Glutamatergic neuron (in vitro differentiated cells): Measurements from ENCODE around the gene SNX30. TPM values are rescaled to one million over a fixed set of nuclear protein-coding genes. Genes with fewer than 3 reads are reported as not detected.

Experiments
- DNase-seq: peaks from one replicate; pipeline ENCODE4 v3.0.0; 2022
- H3K27ac Mint-ChIP-seq: one replicate; pipeline ENCODE4 v1.8.0; 2020; ENCODE audit warnings: mild to moderate bottlenecking, mixed read lengths, inconsistent platforms; ENCODE audit not compliant: unreplicated experiment
- H3K27me3 Mint-ChIP-seq: one replicate; pipeline ENCODE4 v1.8.0; 2020; ENCODE audit warnings: mild to moderate bottlenecking, moderate library complexity, mixed read lengths, inconsistent platforms; ENCODE audit not compliant: unreplicated experiment
- H3K36me3 Mint-ChIP-seq: one replicate; pipeline ENCODE4 v1.8.0; 2020; ENCODE audit warnings: mild to moderate bottlenecking, mixed read lengths, inconsistent platforms; ENCODE audit not compliant: unreplicated experiment
- H3K4me1 Mint-ChIP-seq: one replicate; pipeline ENCODE4 v1.8.0; 2020; ENCODE audit warnings: mild to moderate bottlenecking, low read depth, mixed read lengths, inconsistent platforms; ENCODE audit not compliant: unreplicated experiment
- H3K4me3 Mint-ChIP-seq: one replicate; pipeline ENCODE4 v1.8.0; 2020; ENCODE audit warnings: mild to moderate bottlenecking, mixed read lengths, inconsistent platforms; ENCODE audit not compliant: unreplicated experiment
- H3K9me3 Mint-ChIP-seq: one replicate; pipeline ENCODE4 v1.8.0; 2020; ENCODE audit warnings: mild to moderate bottlenecking, moderate library complexity, mixed read lengths, inconsistent platforms; ENCODE audit not compliant: unreplicated experiment
- CTCF ChIP-seq: fragments of 200-600 bp; sonication (generic); IDR thresholded peaks from one replicate; pipeline ENCODE4 v1.5.0; 2021; ENCODE audit not compliant: partially characterized antibody, unreplicated experiment
- total RNA-seq: library from RNA; stranded (reverse); fragmentation: NEBNext Ultra II Directional; extraction: Animal tissue kit (Norgen Biotek cat#: 25700); gene quantifications from one replicate; pipeline ENCODE4 v1.2.1, GENCODE V29; 2021; ENCODE audit not compliant: unreplicated experiment

SNX30 gene
- total RNA-seq, 1 donor from 2014 or later: 41.7 TPM

DNA sequence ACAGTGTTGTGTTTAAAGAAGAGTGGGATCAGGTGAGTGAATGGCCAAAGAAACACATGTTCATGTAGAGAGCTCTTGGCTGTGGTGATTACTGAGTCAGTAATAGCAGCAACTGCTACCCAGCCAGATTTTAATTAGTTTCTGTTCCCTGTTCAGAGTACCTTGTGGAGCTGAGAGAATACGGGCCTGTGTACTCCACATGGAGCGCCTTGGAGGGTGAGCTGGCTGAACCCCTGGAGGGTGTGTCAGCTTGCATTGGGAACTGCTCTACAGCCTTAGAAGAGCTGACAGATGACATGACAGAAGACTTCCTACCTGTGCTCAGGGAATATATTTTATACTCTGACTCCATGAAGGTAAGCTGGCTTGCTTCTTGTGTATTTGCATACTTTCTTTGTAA lies 87.8 kb downstream of the SNX30 start:
- H3K36me3 Mint-ChIP-seq: peaks cover 18% of the 10 kb centered on the region
- H3K27me3 Mint-ChIP-seq: peaks cover 5% of the 10 kb centered on the region
- H3K9me3 Mint-ChIP-seq: no peaks in the 10 kb centered on the region
- no peak overlapping the region for H3K27ac Mint-ChIP-seq
- DNase-seq: no peak
- H3K4me1 Mint-ChIP-seq: peaks cover 3% of the 10 kb centered on the region
- H3K4me3 Mint-ChIP-seq: no peak overlapping the region
- no peak for TF ChIP-seq CTCF

DNA sequence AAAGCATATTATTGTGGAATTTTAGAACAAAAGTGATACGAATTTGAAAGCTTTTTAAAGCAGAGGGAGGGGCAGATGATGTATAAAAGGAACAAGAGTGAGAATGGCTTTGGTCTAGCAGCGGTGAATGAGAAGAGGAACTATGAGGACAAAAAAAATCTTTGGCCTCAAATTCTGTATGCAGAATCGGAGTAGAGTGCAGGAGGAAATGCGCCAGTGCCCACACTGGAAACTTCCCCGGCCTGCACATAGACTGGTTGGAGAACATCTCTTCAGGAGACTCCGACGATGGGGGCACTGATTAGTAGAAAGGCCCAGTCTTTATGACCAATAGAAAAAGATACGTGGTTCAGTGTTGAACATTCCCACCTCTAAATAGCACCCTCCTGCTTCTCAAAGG lies 88.8 kb downstream of the SNX30 start:
- H3K27ac Mint-ChIP-seq: no peak overlapping the region
- no peak for TF ChIP-seq CTCF

GRCh38 chr9:112841261-112841660 lies 90.7 kb downstream of the SNX30 start:
- H3K27me3 Mint-ChIP-seq: peaks cover 3% of the 10 kb centered on the region
- TF ChIP-seq CTCF: no peak
- H3K36me3 Mint-ChIP-seq: peaks cover 14% of the 10 kb centered on the region
- no peak for DNase-seq
- no peak overlapping the region for H3K4me3 Mint-ChIP-seq
- no peak overlapping the region for H3K27ac Mint-ChIP-seq
- H3K9me3 Mint-ChIP-seq: no peaks in the 10 kb centered on the region
- H3K4me1 Mint-ChIP-seq: peaks cover 3% of the 10 kb centered on the region

More for the DNA sequence above, 88.8 kb downstream of the SNX30 start:
- Mint-ChIP-seq H3K9me3 (no peaks in the 10 kb centered on the region), H3K27me3 (peaks cover 5% of the 10 kb centered on the region), H3K4me1 (peaks cover 3% of the 10 kb centered on the region), H3K36me3 (peaks cover 14% of the 10 kb centered on the region), H3K4me3 (no peak overlapping the region)
- no peak for DNase-seq

GRCh38 chr9:112842555-112842954 lies 92.0 kb downstream of the SNX30 start:
- DNase-seq: no peak
- no peak overlapping the region for H3K27ac Mint-ChIP-seq
- peaks cover 3% of the 10 kb centered on the region for H3K4me1 Mint-ChIP-seq
- H3K36me3 Mint-ChIP-seq: peaks cover 10% of the 10 kb centered on the region
- no peaks in the 10 kb centered on the region for H3K9me3 Mint-ChIP-seq
- H3K4me3 Mint-ChIP-seq: no peak overlapping the region
- no peak for TF ChIP-seq CTCF
- H3K27me3 Mint-ChIP-seq: peaks cover 3% of the 10 kb centered on the region

DNA sequence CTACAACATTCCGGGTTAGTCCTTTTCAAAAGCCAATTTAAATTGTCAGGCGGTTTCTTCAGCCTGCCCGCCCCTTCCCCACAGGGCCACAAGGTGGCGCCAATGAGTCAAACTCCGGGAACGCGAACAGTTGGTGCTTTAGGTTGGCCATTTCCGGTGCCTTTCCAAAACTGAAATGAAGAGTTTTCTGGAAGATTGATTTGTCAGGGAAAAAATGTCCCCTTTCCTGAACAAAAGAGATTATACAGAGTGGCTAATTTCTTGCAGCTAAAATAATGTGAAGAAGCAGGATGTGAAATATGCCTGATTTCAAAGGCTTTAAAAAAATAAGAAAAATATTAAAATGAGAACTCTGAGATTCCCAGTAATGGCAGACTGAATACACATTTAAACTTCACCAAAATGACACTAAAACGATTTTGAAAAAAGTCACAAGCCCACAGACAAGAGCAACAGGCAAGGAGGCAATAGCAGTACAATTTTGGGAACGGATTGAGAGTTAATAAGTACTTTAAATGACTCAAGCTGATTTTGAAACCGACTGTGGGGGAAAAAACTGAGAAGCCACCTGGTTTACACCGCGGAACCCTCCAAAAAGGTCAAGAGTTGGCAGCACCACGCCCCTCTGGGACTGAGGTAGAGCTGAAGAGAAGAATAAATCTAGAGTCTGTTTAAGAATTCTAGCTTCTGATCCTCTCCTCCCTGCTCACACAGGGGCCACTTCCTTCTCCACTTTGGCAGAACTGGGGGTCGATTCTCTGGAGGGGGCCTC lies 94.4 kb downstream of the SNX30 start:
- Mint-ChIP-seq H3K9me3 (no peaks in the 10 kb centered on the region), H3K27me3 (peaks cover 5% of the 10 kb centered on the region), H3K4me1 (peaks cover 2% of the 10 kb centered on the region), H3K36me3 (no peaks in the 10 kb centered on the region), H3K4me3 (no peak overlapping the region), H3K27ac (no peak overlapping the region)
- peak; percentile 95 for TF ChIP-seq CTCF
- DNase-seq: peak; percentile 87
